ENCODE measurements around the gene ZBTB46.

ZBTB46 gene

DNA sequence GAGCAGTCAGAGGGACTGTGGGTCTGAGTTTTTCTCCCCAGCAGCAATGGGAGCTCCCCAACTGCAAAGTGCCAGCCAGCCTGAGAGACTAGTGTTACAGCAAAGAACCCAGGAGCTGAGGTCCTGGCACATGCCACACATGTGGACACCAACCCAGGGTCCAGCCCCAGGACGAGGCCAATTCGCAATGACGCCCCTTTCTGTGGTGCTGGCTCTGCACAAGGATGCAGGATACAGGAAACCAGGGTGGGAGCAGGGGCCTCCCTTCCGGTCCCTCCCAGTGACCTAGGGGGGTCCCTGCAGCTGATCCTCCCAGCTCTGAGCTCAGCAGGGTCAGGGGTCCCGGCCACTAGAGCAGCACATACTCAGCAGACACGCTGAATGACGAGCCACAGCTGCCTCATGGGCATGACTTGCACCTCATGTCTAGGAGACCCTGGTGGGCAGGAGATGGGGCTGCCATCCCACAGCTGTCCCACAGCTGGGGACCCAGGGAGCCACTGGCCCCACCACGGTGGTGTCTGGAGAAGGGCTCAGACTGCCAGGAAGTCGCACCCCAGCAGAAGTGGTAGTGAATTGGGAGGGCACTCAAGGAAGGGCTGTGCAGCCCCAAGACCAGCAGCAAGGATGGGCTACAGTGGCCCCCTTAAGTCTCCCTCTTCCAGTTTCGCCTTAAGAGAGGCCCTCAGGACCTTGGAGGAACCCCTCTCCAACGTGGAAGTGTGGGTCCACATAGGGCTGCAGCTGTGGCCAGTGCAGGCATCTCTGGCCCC lies 126.9 kb downstream of the ZBTB46 start:
- DNase-seq (ENCODE audit: low read depth): no peak

DNA sequence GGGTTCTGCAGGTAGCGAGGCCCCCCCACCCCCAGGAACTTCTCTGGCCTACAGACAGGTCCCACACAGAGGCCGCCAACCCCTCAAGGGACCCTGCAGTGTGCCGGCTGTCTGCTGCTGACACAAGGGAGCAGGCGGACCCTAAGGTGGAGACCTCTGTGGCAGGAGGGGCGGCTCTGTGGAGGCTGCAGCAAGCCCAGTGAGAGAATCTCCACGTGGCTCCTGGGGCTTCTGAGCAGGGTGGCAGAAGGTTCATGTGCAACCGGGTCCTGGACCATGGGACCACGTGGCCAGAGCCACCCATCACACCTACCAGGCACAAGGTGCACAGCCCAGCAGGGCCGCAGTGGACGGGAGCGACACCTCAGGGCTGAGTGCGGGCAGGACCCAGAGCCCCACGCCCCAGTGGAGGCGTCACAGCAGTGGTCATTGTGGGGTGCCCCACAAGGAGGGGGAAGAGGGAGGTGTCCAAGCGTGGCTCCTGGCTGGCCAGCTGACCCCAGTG lies 127.5 kb downstream of the ZBTB46 start:
- no peak for DNase-seq (ENCODE audit: low read depth)

DNA sequence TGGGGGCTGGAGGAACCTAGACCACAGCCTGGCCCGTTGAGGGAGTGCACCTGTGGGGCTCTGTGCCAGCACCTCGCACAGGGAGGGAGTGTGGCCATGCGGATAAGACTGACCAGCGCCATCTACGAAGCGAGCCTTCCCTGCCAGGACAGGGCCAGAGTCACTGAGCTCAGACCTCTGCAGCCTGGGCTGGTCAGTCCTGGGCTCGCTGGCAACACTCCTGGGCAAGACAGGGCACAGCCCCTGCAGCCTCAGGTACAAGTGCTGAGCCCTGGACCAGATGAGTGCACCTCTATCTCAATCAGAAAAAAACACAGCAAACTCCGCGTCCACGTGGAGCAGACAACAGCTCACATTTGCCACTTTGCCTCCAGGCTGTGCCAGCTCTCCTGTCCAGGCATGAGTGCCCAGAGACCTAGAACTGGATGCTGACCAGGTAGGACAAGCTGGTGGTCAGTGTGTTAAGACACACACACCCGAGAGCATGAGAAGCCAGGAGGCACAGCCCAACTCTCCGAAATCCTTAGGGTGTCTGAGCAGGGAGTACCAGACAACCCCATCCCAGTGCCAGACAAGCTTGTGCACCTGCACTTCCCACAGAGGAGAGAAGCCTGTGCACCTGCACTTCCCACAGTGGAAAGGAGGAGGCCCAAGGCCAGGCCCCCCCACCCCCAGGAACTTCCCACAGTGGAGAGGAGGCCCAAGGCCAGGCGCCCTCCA lies 128.2 kb downstream of the ZBTB46 start:
- no peak for DNase-seq (ENCODE audit: low read depth)

DNA sequence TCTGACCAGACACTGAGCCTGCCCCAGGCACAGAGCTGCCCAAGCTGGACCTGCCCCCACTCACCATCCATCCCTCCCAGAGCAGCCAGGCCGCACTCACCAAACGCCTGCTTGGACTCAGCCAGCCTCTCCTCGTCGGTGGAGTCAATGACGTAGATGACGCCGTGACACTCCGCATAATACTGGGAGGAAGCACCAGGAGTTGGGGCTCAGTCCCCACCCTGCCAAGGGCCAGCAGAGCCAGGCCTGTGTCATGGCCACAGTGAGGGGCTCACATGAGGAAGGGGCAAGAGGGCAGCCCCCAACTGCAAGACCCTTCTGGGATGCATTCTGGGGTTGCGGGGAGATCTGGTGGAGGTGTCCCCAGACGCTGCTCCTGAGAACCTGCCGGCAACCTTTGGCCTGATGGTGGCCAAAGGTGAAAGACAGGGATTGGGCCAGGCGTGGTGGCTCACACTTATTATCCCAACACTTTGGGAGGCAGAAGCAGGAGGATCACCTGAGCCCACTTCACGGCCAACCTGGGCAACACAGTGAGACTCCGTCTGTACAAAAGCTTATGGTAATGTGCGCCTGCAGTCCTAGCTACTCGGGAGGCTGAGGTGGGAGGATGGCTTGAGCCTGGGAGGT lies 128.9 kb downstream of the ZBTB46 start:
- no peak for DNase-seq (ENCODE audit: low read depth)

DNA sequence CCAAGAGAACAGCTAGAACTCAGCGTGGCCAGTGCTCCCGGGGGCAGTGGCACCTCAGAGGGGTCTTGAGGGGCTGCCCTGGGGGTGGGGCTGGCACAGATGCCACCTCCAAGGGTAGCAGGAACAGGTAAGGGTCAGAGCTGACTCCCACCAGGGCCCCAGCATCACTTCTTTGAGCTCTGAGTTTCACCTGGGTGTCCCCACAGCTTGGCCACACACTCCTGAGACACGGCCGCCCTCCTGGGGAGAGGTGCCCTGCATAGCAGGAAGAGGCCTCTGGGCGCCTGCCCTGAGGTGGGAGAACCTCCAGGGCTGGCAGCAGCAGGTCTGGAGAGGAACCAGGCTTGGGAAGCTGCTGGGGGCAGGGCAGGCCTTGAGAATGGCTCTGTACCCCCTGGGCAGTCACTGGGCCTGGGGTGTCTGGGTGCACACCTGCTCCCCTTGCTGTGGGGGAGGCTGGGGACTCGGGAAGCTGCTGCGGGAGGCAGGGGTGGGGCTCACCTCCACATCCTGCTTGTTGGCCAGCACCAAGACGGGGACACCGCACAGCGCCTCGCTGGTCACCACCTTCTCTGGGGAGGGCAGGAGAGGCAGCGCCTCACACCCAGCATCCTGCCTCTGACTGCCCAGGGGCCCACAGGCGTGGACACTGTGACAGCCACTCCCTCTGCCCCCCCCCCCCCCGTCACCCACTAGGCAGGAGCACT lies 129.6 kb downstream of the ZBTB46 start:
- no peak for DNase-seq (ENCODE audit: low read depth)

DNA sequence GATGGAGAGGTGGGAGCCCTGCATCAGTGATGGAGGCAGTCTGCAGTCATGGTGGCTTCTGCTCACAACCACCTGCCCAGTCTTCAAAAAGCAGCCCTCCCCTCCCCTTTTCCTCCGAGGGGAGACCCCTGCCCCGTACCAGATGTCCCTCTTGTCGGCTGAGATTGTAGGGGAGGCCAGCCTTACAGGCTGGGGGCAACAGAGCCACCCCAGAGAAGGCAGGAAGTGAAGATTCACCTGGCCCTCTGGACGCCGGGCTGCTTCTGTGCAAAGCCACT lies 130.1 kb downstream of the ZBTB46 start:
- DNase-seq (ENCODE audit: low read depth): no peak

DNA sequence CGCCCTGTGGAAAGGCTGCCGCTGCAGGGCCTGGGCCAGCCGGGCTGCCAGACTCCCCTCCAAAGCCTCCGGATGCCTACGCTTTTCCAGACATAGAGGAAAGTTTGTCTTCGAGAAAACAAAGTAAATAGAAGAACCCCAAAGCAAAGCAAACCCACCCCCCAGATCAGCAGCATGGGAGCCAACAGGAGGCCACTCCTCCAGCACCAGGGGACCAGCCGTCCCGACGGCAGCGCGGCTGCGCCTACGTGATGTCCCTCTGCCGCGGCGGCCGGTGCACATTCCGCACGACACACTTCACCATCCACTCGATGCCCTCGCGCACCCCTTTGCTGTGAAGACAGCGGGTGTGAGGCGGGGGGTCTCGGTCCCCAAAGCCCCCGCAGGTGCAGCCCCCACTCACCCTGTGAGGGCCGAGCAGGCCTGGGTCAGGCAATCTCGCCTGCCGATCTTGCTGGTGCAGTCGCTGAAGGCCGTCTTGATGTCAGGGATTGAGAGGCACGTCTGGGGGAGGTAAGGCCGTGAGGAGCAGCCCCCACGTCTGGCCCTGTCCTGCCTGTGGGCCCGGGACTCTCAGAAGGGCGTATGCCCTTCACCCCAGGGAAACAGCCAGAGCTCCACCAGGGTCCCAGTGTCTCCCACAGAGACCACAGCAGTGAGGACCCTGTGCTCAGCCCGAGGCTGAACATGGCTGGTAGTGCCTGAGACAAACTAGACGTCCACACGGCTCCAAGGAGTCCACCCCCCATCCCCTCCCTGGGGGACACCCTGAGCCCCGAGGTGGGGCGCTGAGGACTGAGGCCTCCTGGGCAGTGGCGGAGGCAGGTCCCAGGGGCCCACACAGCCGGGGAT lies 130.6 kb downstream of the ZBTB46 start:
- no peak for DNase-seq (ENCODE audit: low read depth)

DNA sequence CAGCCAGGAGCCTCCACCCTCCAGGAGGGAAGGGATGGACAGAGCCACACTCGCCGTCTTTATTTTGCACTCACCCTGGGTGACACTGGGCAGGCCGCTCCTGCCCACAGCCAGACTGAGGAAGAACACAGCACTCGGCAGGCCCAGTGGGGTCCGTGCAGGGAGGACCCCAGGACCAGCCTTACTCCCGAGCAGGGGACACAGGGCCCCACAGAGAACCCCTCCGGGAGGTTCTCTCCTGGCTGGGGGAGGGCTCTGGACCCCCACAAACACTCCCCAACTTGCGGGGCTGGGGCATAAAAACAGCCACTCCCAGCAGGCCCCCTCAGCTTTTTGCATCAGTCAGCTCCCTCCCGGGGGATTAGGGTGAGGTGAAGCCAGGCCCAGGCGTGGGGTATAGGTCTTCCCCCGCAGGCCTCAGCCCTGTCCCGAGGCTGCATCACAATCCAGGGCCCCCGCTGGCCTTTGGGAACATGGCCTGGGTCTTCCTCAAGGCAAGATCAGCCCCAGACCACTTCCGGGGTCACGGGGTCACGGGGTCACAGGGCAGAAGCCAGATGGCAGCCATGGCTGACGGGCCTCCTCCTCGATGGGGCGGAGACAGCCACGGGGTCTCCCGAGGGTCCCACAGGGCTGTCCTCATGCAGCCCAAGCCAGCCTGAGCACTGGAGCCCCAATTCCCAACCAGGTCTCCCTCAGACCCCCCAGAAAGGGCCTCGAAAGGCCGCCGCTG lies 131.4 kb downstream of the ZBTB46 start:
- DNase-seq (ENCODE audit: low read depth): no peak

DNA sequence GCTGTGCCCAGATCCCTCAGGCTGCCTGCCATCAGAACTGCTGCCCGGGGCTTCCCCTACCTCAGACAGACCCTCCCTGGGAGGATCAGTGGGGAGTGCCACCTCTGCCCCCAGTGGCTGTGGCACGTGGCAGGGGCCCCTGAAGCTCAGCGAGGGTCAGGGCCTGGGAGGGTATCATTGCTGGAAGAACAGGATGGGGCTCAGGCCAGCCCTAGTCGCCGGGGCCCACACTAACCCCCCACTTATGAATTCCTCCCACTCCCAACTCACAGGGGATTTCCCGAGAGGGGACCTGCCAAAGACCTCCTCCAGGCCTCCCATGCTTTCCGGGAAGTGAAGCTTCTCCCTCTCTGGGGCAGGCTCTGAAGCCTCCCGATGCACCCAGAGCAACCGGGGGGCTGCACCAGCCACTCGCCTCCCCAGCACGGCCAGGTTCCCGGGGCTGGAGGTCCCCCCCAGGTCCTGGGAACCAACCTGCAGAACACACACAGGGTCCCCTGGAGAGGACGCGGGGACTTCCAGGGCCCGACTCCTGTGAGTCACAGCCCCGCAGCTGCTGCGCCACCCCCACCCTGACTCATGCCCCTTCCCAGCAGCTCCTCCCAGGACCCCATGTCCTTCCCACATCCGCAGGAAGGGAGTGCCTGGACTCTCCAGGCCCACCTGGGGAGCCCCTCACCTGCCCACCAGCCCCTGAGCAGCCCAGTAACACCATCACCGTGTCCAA lies 132.2 kb downstream of the ZBTB46 start:
- no peak for DNase-seq (ENCODE audit: low read depth)

DNA sequence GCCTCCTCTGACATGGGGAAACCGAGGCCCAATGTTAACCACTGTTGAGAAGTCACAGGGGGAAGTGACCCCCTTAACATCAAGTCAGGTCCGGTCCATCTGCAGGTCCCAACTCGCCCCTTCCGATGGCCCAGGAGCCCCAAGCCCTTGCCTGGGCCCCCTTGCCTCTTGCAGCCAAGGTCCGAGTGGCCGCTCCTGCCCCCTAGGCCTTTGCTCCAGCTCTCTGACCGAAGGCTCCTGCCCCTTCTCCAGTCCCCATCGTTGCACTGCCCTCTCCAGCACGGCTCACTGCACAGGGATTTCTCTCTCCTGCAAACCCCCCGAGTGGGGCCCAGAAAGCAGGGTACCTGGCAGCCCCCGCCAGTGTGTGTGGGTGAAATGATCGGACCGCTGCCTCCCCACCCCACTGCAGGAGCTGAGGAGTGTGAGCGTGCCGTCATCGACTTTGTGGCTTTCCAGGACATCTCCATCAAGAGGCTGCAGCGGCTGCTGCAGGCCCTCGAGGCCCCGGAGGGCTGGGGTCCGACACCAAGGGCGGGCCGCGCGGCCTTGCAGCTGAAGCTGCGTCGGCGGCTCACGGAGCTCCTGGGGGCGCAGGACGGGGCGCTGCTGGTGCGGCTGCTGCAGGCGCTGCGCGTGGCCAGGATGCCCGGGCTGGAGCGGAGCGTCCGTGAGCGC lies 133.1 kb downstream of the ZBTB46 start:
- no peak for DNase-seq (ENCODE audit: low read depth)

DNA sequence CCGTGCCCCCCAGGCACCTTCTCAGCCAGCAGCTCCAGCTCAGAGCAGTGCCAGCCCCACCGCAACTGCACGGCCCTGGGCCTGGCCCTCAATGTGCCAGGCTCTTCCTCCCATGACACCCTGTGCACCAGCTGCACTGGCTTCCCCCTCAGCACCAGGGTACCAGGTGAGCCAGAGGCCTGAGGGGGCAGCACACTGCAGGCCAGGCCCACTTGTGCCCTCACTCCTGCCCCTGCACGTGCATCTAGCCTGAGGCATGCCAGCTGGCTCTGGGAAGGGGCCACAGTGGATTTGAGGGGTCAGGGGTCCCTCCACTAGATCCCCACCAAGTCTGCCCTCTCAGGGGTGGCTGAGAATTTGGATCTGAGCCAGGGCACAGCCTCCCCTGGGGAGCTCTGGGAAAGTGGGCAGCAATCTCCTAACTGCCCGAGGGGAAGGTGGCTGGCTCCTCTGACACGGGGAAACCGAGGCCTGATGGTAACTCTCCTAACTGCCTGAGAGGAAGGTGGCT lies 133.7 kb downstream of the ZBTB46 start:
- no peak for DNase-seq (ENCODE audit: low read depth)

DNA sequence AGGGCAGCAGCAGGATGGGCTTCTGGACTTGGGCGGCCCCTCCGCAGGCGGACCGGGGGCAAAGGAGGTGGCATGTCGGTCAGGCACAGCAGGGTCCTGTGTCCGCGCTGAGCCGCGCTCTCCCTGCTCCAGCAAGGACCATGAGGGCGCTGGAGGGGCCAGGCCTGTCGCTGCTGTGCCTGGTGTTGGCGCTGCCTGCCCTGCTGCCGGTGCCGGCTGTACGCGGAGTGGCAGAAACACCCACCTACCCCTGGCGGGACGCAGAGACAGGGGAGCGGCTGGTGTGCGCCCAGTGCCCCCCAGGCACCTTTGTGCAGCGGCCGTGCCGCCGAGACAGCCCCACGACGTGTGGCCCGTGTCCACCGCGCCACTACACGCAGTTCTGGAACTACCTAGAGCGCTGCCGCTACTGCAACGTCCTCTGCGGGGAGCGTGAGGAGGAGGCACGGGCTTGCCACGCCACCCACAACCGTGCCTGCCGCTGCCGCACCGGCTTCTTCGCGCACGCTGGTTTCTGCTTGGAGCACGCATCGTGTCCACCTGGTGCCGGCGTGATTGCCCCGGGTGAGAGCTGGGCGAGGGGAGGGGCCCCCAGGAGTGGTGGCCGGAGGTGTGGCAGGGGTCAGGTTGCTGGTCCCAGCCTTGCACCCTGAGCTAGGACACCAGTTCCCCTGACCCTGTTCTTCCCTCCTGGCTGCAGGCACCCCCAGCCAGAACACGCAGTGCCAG lies 134.3 kb downstream of the ZBTB46 start, which contains the start of gene TNFRSF6B:
Gene TNFRSF6B, plus strand, starts transcription at position 25 of the 729 bp plus-strand sequence. Its CDS starts 116 bp downstream, at position 141.
- DNase-seq (ENCODE audit: low read depth): no peak

DNA sequence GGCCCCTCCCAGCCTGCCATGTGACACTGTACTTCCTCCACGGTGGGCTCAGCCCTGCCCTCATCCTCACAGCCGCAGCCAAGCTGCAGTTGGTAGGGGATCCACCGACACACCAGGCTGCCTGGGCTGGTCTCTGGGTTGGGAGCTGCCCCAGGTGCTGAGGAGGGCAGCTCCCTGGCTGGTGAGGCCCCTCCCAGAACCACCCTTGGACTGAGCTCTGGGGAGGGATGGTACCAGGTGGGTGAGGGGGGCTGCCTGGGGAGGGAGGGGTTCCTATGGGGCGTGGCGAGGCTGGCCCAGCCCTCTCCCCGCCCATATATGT lies 134.8 kb downstream of the ZBTB46 start:
- no peak for DNase-seq (ENCODE audit: low read depth)

DNA sequence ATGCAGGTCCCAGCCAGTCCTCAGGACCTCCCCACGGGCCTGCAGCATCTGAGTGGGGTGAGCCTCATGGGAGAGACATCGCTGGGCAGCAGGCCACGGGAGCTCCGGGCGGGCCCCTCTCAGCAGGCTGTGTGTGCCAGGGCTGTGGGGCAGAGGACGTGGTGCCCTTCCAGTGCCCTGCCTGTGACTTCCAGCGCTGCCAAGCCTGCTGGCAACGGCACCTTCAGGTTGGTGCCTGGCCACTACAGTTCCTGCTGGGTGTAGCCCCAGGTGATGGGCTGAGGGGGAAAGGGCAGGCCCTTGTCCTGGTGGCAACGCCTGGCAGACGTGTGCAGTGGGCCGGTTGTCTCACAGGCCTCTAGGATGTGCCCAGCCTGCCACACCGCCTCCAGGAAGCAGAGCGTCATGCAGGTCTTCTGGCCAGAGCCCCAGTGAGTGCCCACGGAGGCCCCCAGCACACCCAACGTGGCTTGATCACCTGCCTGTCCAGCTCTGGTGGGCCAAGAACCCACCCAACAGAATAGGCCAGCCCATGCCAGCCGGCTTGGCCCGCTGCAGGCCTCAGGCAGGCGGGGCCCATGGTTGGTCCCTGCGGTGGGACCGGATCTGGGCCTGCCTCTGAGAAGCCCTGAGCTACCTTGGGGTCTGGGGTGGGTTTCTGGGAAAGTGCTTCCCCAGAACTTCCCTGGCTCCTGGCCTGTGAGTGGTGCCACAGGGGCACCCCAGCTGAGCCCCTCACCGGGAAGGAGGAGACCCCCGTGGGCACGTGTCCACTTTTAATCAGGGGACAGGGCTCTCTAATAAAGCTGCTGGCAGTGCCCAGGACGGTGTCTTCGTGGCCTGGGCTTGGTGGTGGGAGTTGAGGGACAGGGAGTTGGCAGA lies 135.4 kb downstream of the ZBTB46 start:
- no peak for DNase-seq (ENCODE audit: low read depth)

DNA sequence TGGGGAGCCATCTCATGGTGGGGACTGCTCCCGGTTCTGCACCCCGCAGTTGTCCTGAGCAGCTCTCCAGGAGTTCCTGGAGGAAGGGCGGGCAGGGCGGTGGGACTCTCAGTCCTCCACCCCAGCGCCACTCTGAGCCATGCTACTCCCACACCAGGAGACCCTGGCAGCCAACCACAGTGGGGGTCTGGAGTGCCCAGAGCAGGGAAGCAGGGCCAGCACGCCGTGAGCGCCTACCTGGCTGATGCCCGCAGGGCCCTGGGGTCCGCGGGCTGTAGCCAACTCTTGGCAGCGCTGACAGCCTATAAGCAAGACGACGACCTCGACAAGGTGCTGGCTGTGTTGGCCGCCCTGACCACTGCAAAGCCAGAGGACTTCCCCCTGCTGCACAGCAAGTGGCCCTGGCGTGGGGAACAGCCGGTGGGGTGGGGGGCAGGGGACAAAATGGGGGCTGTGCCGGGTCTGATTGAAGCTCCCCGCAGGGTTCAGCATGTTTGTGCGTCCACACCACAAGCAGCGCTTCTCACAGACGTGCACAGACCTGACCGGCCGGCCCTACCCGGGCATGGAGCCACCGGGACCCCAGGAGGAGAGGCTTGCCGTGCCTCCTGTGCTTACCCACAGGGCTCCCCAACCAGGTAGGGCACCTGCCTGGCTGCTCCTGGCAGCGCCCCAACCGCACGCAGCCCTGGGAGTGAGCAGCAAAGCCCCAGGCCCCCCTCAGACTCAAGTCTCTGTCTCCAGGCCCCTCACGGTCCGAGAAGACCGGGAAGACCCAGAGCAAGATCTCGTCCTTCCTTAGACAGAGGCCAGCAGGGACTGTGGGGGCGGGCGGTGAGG lies 136.3 kb downstream of the ZBTB46 start:
- no peak for DNase-seq (ENCODE audit: low read depth)

DNA sequence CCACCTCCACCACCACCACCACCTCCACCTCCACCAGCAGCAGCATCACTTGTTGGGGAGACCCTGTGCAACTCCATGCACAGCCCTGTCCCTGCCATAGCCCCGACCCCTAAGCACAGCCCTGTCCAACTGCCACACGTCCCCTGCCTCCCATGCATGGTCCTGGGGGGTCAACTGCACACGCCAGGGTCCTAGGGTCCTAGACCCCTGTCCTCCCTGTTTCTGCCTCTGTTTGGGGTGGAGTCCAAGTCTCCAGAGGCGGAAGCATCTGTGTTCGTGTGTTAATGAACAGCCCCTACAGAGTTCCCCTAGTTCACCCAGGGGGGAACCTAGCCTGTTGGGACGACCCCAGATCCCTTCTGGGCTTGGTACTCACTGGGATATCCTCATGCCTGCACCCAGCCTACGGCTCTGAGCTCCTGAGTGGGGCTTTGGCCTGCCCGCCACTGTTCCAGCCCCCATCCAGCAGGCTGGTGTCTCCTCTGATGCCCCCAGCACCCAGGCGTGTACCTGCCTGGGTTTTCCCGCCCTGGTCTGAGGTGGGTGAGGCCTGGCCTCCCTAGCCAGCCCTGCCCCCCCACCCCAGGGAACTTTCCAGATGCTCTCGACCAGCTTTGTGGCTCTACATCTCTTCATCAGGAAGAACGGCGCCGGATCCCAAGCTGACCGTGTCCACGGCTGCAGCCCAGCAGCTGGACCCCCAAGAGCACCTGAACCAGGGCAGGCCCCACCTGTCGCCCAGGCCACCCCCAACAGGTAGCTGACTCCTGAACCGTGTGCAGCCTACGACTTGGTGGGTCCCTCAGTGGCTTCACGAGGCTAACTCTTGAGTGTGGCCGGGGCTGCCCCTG lies 137.1 kb downstream of the ZBTB46 start:
- DNase-seq (ENCODE audit: low read depth): no peak
